CMK (cell line): ENCODE data around the gene CNTF.
A peak's percentile ranks its signal among the peaks of the same experiment; 100 is the strongest.

Experiments
- DNase-seq: peaks from one replicate; pipeline ENCODE4 v3.0.0-alpha.2; 2010; ENCODE audit warnings: low read depth

CNTF gene

GRCh38 chr11:58645854-58646253, 23.4 kb downstream of the CNTF start:
- DNase-seq: no peak

GRCh38 chr11:58647141-58647699, 24.8 kb downstream of the CNTF start:
- no peak for DNase-seq

- no peak for DNase-seq
Measured at GRCh38 chr11:58647866-58648265, 25.4 kb downstream of the CNTF start.

GRCh38 chr11:58649623-58650022, 27.2 kb downstream of the CNTF start:
- DNase-seq: no peak

GRCh38 chr11:58650496-58650895, 28.0 kb downstream of the CNTF start:
- no peak for DNase-seq

- DNase-seq: no peak
Measured at GRCh38 chr11:58652726-58653280, 30.3 kb downstream of the CNTF start.

GRCh38 chr11:58654079-58654907, 31.8 kb downstream of the CNTF start:
- DNase-seq: peak; percentile 52

- DNase-seq: no peak
Measured at GRCh38 chr11:58654908-58655296, 32.4 kb downstream of the CNTF start.

- DNase-seq: no peak
Measured at GRCh38 chr11:58656348-58656747, 33.9 kb downstream of the CNTF start.

GRCh38 chr11:58658623-58659022, 36.2 kb downstream of the CNTF start:
- DNase-seq: no peak

GRCh38 chr11:58659404-58659803, 36.9 kb downstream of the CNTF start:
- no peak for DNase-seq

- DNase-seq: no peak
Measured at GRCh38 chr11:58659910-58660570, 37.6 kb downstream of the CNTF start.

GRCh38 chr11:58671983-58672633, 49.6 kb downstream of the CNTF start:
- no peak for DNase-seq

GRCh38 chr11:58674609-58675008, 52.1 kb downstream of the CNTF start:
- no peak for DNase-seq
